GM11168 (cell line): ENCODE results near the gene RASSF3.

Experiments
- in situ Hi-C: fragments of 300-500 bp; cut with MboI; formaldehyde crosslinking; loops from one replicate; pipeline ENCODE4 v1.12.0; 2022; ENCODE audit warnings: low sequenced_read_pairs; ENCODE audit not compliant: unreplicated experiment

RASSF3 gene

GRCh38 chr12:64714551-64714968 is 104.3 kb downstream of the RASSF3 start:
- in situ Hi-C loops = no loop called here

GRCh38 chr12:64716371-64716770 is 106.1 kb downstream of the RASSF3 start:
- in situ Hi-C loops = no loop called here

- in situ Hi-C loops = no loop called here
Observed at GRCh38 chr12:64716839-64717455, 106.7 kb downstream of the RASSF3 start.

- in situ Hi-C loops = no loop called here
Observed at GRCh38 chr12:64718649-64719048, 108.4 kb downstream of the RASSF3 start.

- in situ Hi-C loops = no loop called here
Observed at GRCh38 chr12:64720884-64721283, 110.6 kb downstream of the RASSF3 start.

GRCh38 chr12:64722835-64723234 is 112.5 kb downstream of the RASSF3 start:
- in situ Hi-C loops = no loop called here

GRCh38 chr12:64723630-64724029 is 113.3 kb downstream of the RASSF3 start:
- in situ Hi-C loops = no loop called here

GRCh38 chr12:64724201-64724745 is 114.0 kb downstream of the RASSF3 start:
- in situ Hi-C loops = no loop called here

GRCh38 chr12:64729909-64730587 is 119.8 kb downstream of the RASSF3 start:
- in situ Hi-C loops = no loop called here

- in situ Hi-C loops = no loop called here
Observed at GRCh38 chr12:64730588-64730969, 120.3 kb downstream of the RASSF3 start.

GRCh38 chr12:64731683-64732082 is 121.4 kb downstream of the RASSF3 start:
- in situ Hi-C loops = no loop called here

- in situ Hi-C loops = no loop called here
Observed at GRCh38 chr12:64733857-64734256, 123.6 kb downstream of the RASSF3 start.

- in situ Hi-C loops = no loop called here
Observed at GRCh38 chr12:64735442-64735841, 125.1 kb downstream of the RASSF3 start.

- in situ Hi-C loops = no loop called here
Observed at GRCh38 chr12:64736771-64737170, 126.5 kb downstream of the RASSF3 start.

GRCh38 chr12:64737539-64737938 is 127.2 kb downstream of the RASSF3 start:
- in situ Hi-C loops = no loop called here

- in situ Hi-C loops = no loop called here
Observed at GRCh38 chr12:64739778-64740177, 129.5 kb downstream of the RASSF3 start.

GRCh38 chr12:64740646-64741045 is 130.4 kb downstream of the RASSF3 start:
- in situ Hi-C loops = no loop called here

- in situ Hi-C loops = no loop called here
Observed at GRCh38 chr12:64742416-64742815, 132.1 kb downstream of the RASSF3 start.

GRCh38 chr12:64743206-64743605 is 132.9 kb downstream of the RASSF3 start:
- in situ Hi-C loops = no loop called here

GRCh38 chr12:64744422-64745258 is 134.3 kb downstream of the RASSF3 start:
- in situ Hi-C loops = no loop called here

GRCh38 chr12:64745259-64745807 is 135.0 kb downstream of the RASSF3 start:
- in situ Hi-C loops = no loop called here
